Trophoblast cell (in vitro differentiated cells and primary cell): ENCODE measurements around the gene ADAMTS3.

Experiments used
- DNase-seq, 2 donors: peaks; one replicate each; pipeline ENCODE4 v3.0.0-alpha.2; 2016
- H2AFZ ChIP-seq: 2 replicates; pipeline ENCODE4 v1.6.1; 2013; ENCODE audit warnings: low read length, moderate library complexity, mild to moderate bottlenecking; ENCODE audit not compliant: insufficient read depth, poor library complexity
- H2AK5ac ChIP-seq: 2 replicates; pipeline ENCODE4 v1.6.1; 2013; ENCODE audit warnings: mild to moderate bottlenecking, low read length
- H2BK120ac ChIP-seq: 2 replicates; pipeline ENCODE4 v1.6.1; 2013; ENCODE audit warnings: low read length, mild to moderate bottlenecking, moderate library complexity; ENCODE audit not compliant: insufficient read depth, poor library complexity
- H2BK12ac ChIP-seq: 2 replicates; pipeline ENCODE4 v1.6.1; 2013; ENCODE audit warnings: mild to moderate bottlenecking, low read length, moderate library complexity
- H2BK5ac ChIP-seq: 2 replicates; pipeline ENCODE4 v1.6.1; 2013; ENCODE audit warnings: low read length, low read depth, moderate library complexity, mild to moderate bottlenecking; ENCODE audit not compliant: poor library complexity
- H3K14ac ChIP-seq: 2 replicates; pipeline ENCODE4 v1.6.1; 2013; ENCODE audit warnings: mild to moderate bottlenecking, low read length
- H3K18ac ChIP-seq: 2 replicates; pipeline ENCODE4 v1.6.1; 2013; ENCODE audit warnings: mild to moderate bottlenecking, low read length
- H3K23ac ChIP-seq: 2 replicates; pipeline ENCODE4 v1.6.1; 2013; ENCODE audit warnings: low read length
- H3K27ac ChIP-seq: 2 replicates; pipeline ENCODE4 v1.5.1; 2013; ENCODE audit warnings: low read depth, mild to moderate bottlenecking, inconsistent platforms, low read length, moderate library complexity
- H3K27me3 ChIP-seq: 2 replicates; pipeline ENCODE4 v1.6.1; 2013; ENCODE audit warnings: inconsistent platforms, mild to moderate bottlenecking, low read length, moderate library complexity; ENCODE audit not compliant: insufficient read depth
- H3K36me3 ChIP-seq, 2 experiments: 1 replicate in 1 of 2; 2 replicates in 1 of 2; pipeline ENCODE4 v1.6.1; 2013; ENCODE audit warnings: low read length in 2 of 2, mild to moderate bottlenecking in 2 of 2, moderate library complexity in 1 of 2; ENCODE audit not compliant: insufficient read depth in 2 of 2, control insufficient read depth in 1 of 2
- H3K4ac ChIP-seq: 2 replicates; pipeline ENCODE4 v1.6.1; 2013; ENCODE audit warnings: low read depth, mild to moderate bottlenecking, low read length, moderate library complexity
- H3K4me1 ChIP-seq, 2 experiments: 1 replicate in 1 of 2; 2 replicates in 1 of 2; pipeline ENCODE4 v1.6.1; 2013; ENCODE audit warnings: low read length in 2 of 2, mild to moderate bottlenecking in 2 of 2, moderate library complexity in 1 of 2; ENCODE audit not compliant: insufficient read depth in 2 of 2, control insufficient read depth in 1 of 2
- H3K4me2 ChIP-seq: 2 replicates; pipeline ENCODE4 v1.6.1; 2013; ENCODE audit warnings: inconsistent platforms, mild to moderate bottlenecking, low read length, moderate library complexity
- H3K4me3 ChIP-seq: 2 replicates; pipeline ENCODE4 v1.5.1; 2013; ENCODE audit warnings: mild to moderate bottlenecking, low read depth, low read length, inconsistent platforms
- H3K79me1 ChIP-seq: one replicate; pipeline ENCODE4 v1.6.1; 2013; ENCODE audit warnings: low read length
- H3K79me2 ChIP-seq: 2 replicates; pipeline ENCODE4 v1.6.1; 2013; ENCODE audit warnings: low read length, mild to moderate bottlenecking; ENCODE audit not compliant: control insufficient read depth, insufficient read depth, poor library complexity
- H3K9ac ChIP-seq: 2 replicates; pipeline ENCODE4 v1.6.1; 2013; ENCODE audit warnings: mild to moderate bottlenecking, low read length
- H3K9me3 ChIP-seq: 2 replicates; pipeline ENCODE4 v1.6.1; 2013; ENCODE audit warnings: low read depth, mild to moderate bottlenecking, control low read depth, inconsistent platforms, low read length; ENCODE audit not compliant: insufficient read depth
- H4K12ac ChIP-seq: 2 replicates; pipeline ENCODE4 v1.6.1; 2013; ENCODE audit warnings: low read depth, mild to moderate bottlenecking, low read length, moderate library complexity
- H4K8ac ChIP-seq: 2 replicates; pipeline ENCODE4 v1.6.1; 2013; ENCODE audit warnings: low read depth, mild to moderate bottlenecking, low read length, moderate library complexity
- H4K91ac ChIP-seq: one replicate; pipeline ENCODE4 v1.6.1; 2013; ENCODE audit warnings: low read depth, mild to moderate bottlenecking, low read length, moderate library complexity
- WGBS: extraction: QIAGEN DNeasy Blood & Tissue Kit; methylation state at CpG from one replicate; pipeline ENCODE4 v1.1.7; 2013; ENCODE audit warnings: missing lambda C conversion rate; ENCODE audit not compliant: insufficient read length, insufficient coverage; ENCODE audit errors: extremely low coverage; 5-methylcytosine and 5-hydroxymethylcytosine counted together

ADAMTS3 gene

GRCh38 chr4:72391281-72391680 is 177.7 kb downstream of the ADAMTS3 start:
- no peak overlapping the region for H3K27ac ChIP-seq
- H2BK12ac ChIP-seq, result no peak overlapping the region
- no peak overlapping the region for H3K4me2 ChIP-seq
- no peak overlapping the region for H4K91ac ChIP-seq
- no peak overlapping the region for H2AFZ ChIP-seq
- H2BK5ac ChIP-seq, result no peak overlapping the region
- H3K36me3 ChIP-seq, result no peaks in the 10 kb centered on the region
- H3K18ac ChIP-seq, result no peak overlapping the region
- H3K4ac ChIP-seq, result no peak overlapping the region
- DNase-seq, result no peak
- H2BK120ac ChIP-seq, result no peak overlapping the region
- no peak overlapping the region for H2AK5ac ChIP-seq
- no peaks in the 10 kb centered on the region for H3K79me1 ChIP-seq
- H3K79me2 ChIP-seq, result no peaks in the 10 kb centered on the region
- peaks cover 0 to 2% of the 10 kb centered on the region in 2 experiments for H3K4me1 ChIP-seq
- no peak overlapping the region for H4K8ac ChIP-seq
- H3K14ac ChIP-seq, result no peak overlapping the region
- H3K9me3 ChIP-seq, result no peaks in the 10 kb centered on the region
- no peaks in the 10 kb centered on the region for H3K27me3 ChIP-seq
- H3K23ac ChIP-seq, result no peak overlapping the region
- H4K12ac ChIP-seq, result no peak overlapping the region
- no peak overlapping the region for H3K4me3 ChIP-seq
- no peak overlapping the region for H3K9ac ChIP-seq
- no CpG with 5 or more reads among the region's 2 CpGs for WGBS

DNA sequence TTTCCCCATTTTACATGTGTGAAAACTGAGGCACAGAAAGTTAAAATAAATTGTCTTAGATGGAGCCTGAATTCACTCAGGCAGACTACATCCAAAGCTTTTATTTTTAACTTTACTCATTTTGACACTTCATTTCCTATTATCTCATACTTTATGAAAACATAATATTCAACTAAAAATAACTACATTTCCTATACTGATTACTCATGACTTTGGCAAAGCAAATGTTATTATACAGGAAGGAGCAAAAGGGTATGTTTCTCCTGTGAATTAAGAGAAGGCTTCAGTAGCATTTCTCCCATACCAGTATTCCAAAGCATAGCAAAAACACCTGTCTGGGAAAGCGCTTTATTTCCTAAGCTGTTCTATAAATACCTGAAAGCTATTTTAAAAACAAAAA is 178.6 kb downstream of the ADAMTS3 start:
- Histone ChIP-seq H3K27ac (no peak overlapping the region), H3K4me2 (no peak overlapping the region), H2BK5ac (no peak overlapping the region), H4K8ac (no peak overlapping the region), H3K79me1 (no peaks in the 10 kb centered on the region), H3K4me1 (peaks cover 0 to 2% of the 10 kb centered on the region in 2 experiments), H3K4ac (no peak overlapping the region), H4K91ac (no peak overlapping the region), H3K4me3 (no peak overlapping the region), H3K79me2 (no peaks in the 10 kb centered on the region), H2AK5ac (no peak overlapping the region), H2BK120ac (no peak overlapping the region), H3K9me3 (no peaks in the 10 kb centered on the region), H2AFZ (no peak overlapping the region), H3K18ac (no peak overlapping the region), H4K12ac (no peak overlapping the region), H3K36me3 (no peaks in the 10 kb centered on the region), H3K23ac (no peak overlapping the region), H3K27me3 (no peaks in the 10 kb centered on the region), H2BK12ac (no peak overlapping the region), H3K9ac (no peak overlapping the region), H3K14ac (no peak overlapping the region)
- no CpG with 5 or more reads among the region's 1 CpG for WGBS
- DNase-seq, result no peak

DNA sequence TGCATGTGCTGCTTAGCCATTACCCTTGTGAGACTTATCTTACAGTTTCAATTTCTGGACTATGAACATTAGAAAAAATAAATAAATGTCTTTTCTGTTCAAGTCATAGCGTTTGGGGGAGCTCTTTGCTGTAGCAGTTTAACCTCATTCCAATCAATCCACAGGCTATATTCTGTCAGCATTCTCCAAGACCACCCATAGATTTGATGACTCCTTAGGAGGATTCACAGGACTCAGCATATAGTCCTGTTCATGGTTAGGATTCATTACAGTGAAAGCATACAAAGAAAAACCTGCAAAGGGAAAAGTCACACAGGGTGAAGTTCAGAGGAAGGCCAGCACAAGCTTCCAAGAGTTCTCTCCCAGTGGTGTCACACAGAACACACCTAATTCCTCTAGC is 180.5 kb downstream of the ADAMTS3 start:
- H3K79me1 ChIP-seq, result no peaks in the 10 kb centered on the region
- no peaks in the 10 kb centered on the region for H3K9me3 ChIP-seq

DNA sequence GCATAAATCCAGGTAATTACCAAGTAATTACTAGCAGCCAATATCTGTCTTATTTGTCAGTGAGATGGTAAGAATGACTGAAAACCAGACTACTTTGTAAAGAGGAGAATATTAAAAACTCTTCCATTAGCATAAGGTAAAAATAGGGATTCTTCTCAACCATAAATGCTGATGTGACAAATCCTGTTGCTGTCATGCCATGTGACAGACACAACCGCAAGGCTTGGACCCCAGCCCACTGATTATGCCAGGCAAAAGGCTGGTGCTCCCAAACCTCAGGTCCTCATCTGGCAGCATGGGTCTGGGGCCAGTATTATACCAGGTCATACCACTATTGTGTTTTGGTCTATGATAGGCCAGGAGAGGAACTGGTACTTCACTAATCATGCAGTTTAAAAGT is 181.1 kb downstream of the ADAMTS3 start:
- no peak for DNase-seq
- H2AK5ac ChIP-seq, result no peak overlapping the region
- no peak overlapping the region for H4K12ac ChIP-seq
- H3K4ac ChIP-seq, result no peak overlapping the region
- no peak overlapping the region for H3K23ac ChIP-seq
- no peak overlapping the region for H2BK12ac ChIP-seq
- no peaks in the 10 kb centered on the region for H3K79me1 ChIP-seq
- H4K8ac ChIP-seq, result no peak overlapping the region
- no peak overlapping the region for H2BK5ac ChIP-seq
- no peaks in the 10 kb centered on the region for H3K36me3 ChIP-seq
- no peak overlapping the region for H3K18ac ChIP-seq
- no peak overlapping the region for H3K4me3 ChIP-seq
- no peaks in the 10 kb centered on the region for H3K27me3 ChIP-seq
- H3K14ac ChIP-seq, result no peak overlapping the region
- H2AFZ ChIP-seq, result no peak overlapping the region
- H4K91ac ChIP-seq, result no peak overlapping the region
- H3K27ac ChIP-seq, result no peak overlapping the region
- H3K4me2 ChIP-seq, result no peak overlapping the region
- H3K9ac ChIP-seq, result no peak overlapping the region
- H3K9me3 ChIP-seq, result no peaks in the 10 kb centered on the region
- H3K4me1 ChIP-seq, result no peaks in the 10 kb centered on the region
- H3K79me2 ChIP-seq, result no peaks in the 10 kb centered on the region
- H2BK120ac ChIP-seq, result no peak overlapping the region
- no CpG with 5 or more reads among the region's 1 CpG for WGBS

More for the DNA sequence above, 180.5 kb downstream of the ADAMTS3 start:
- Histone ChIP-seq H2AFZ (no peak overlapping the region), H3K9ac (no peak overlapping the region), H4K12ac (no peak overlapping the region), H3K4me1 (no peaks in the 10 kb centered on the region), H3K4me3 (no peak overlapping the region), H3K4ac (no peak overlapping the region), H3K36me3 (no peaks in the 10 kb centered on the region), H4K8ac (no peak overlapping the region), H3K4me2 (no peak overlapping the region), H3K27me3 (no peaks in the 10 kb centered on the region), H2BK120ac (no peak overlapping the region), H3K18ac (no peak overlapping the region), H3K14ac (no peak overlapping the region), H4K91ac (no peak overlapping the region), H3K23ac (no peak overlapping the region), H2BK5ac (no peak overlapping the region), H3K79me2 (no peaks in the 10 kb centered on the region), H2BK12ac (no peak overlapping the region), H2AK5ac (no peak overlapping the region), H3K27ac (no peak overlapping the region)
- WGBS, result no CpG with 5 or more reads among the region's 1 CpG
- no peak for DNase-seq
